KOPT-K1 (cell line): Measurements from ENCODE around the gene PPP2R2D.

Experiments used
- H3K27ac ChIP-seq: fragments of 200-600 bp; sonication (generic); 2 replicates; pipeline ENCODE4 v1.5.1; 2016; ENCODE audit warnings: antibody characterized with exemption, mild to moderate bottlenecking, low read depth, low read length; ENCODE audit not compliant: poor library complexity, severe bottlenecking
- H3K36me3 ChIP-seq: fragments of 200-600 bp; sonication (generic); 2 replicates; pipeline ENCODE4 v1.5.1; 2017; ENCODE audit warnings: antibody characterized with exemption, mild to moderate bottlenecking, low read length, moderate library complexity; ENCODE audit not compliant: insufficient read depth
- H3K9me3 ChIP-seq: fragments of 200-600 bp; sonication (generic); 2 replicates; pipeline ENCODE4 v1.5.1; 2017; ENCODE audit warnings: antibody characterized with exemption, low read length, mild to moderate bottlenecking; ENCODE audit not compliant: insufficient read depth, poor library complexity, severe bottlenecking

The PPP2R2D gene

DNA sequence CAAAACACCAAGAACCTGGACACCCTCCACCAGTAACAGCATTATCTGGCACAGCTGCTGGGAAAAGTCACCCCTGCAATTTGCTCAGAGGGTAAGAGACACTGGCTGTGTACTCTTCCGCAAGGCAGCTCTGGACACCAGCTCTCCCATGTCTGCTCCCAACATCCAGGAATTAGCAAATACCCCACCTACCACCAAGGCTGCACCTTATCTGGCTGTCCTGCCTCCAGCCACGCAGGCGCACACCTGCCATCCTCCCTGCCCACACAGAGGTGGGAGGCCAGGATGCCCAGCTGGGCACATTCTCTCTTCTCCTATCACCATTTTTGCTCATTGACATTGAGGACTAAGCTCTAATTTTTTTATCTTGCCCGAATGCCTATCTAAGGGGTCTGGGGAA lies 101.2 kb downstream of the PPP2R2D start:
- no peaks in the 10 kb centered on the region for H3K36me3 ChIP-seq
- peak overlapping the region; percentile 66 for H3K27ac ChIP-seq
- peaks cover 8% of the 10 kb centered on the region for H3K9me3 ChIP-seq

DNA sequence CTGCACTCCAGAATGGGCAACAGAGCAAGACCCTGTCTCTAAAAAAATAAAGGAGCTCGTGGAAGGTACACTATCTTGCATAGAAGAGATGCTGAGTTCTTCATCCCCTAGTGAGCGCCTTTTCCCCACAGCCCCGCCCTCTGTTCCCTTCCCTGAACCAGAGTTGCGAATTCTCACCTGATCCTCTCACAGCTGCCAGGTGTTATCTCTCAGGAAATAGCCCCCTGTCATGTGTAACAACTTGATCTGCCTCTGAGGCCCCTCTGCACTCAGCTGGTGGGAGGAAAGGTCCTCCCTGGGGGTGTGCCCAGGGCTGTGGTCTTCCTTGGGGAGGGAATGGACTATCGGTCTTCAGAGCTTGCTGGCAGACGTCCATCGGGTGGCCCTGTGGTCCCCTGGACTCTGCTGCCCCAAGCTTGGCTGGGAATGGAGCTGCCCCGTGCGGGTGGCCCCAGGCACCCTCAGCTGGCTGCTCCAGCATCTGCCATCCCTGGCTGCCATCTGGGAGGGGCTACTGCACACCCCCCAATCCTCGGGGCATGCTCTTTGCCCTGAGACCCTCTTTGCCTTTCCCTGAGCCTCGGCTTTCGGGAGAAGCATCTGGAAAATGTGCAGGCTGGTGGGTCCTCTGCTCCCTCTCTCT lies 102.6 kb downstream of the PPP2R2D start:
- Histone ChIP-seq H3K27ac (no peak overlapping the region), H3K9me3 (peaks cover 8% of the 10 kb centered on the region), H3K36me3 (no peaks in the 10 kb centered on the region)

- H3K9me3 ChIP-seq = peaks cover 8% of the 10 kb centered on the region
- H3K36me3 ChIP-seq = no peaks in the 10 kb centered on the region
- H3K27ac ChIP-seq = no peak overlapping the region
These were observed 103.2 kb downstream of the PPP2R2D start for GRCh38 chr10:132004052-132004451.

DNA sequence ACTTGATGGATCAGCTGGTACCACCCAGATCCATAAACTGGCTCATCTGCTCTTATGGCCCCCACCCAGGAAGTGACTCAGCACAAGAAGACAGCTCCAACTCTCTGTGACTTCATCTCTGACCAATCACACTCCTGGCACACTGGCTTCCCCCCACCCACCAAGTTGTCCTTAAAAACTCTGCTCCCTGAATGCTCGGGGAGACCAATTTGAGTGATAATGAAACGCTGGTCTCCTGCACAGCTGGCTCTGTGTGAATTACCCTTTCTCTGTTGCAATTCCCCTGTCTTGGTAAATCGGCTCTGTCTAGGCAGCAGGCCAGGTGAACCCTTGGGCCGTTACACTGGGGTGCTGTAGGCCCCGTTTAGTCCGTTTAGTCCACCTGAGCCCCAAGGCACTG lies 104.3 kb downstream of the PPP2R2D start:
- Histone ChIP-seq H3K9me3 (peaks cover 8% of the 10 kb centered on the region), H3K36me3 (no peaks in the 10 kb centered on the region), H3K27ac (no peak overlapping the region)

DNA sequence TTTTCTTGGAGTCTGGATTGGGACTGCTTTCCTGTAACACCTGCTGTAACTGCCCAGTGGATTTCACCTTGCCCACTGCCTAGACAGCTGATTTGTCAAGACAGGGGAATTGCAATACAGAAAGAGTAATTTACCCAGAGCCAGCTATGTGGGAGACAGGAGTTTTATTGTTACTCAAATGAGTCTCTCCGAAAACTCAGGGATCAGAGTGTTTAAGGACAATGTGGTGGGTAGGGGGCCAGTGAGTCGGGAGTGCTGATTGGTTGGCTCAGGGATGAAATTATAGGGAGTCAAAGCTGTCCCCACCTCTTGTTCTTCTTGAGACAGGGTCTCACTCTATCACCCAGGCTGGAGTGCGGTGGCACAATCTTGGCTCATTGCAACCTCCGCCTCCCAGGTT lies 106.2 kb downstream of the PPP2R2D start:
- no peaks in the 10 kb centered on the region for H3K36me3 ChIP-seq
- no peak overlapping the region for H3K27ac ChIP-seq
- H3K9me3 ChIP-seq = peaks cover 8% of the 10 kb centered on the region

GRCh38 chr10:132007681-132008080 lies 106.9 kb downstream of the PPP2R2D start:
- peaks cover 8% of the 10 kb centered on the region for H3K9me3 ChIP-seq
- no peak overlapping the region for H3K27ac ChIP-seq
- no peaks in the 10 kb centered on the region for H3K36me3 ChIP-seq
